A549 (cell line): ENCODE data around the gene XAGE2.

Source experiments
- CHD2 ChIP-seq: fragments of 150-350 bp; IDR thresholded peaks from 2 replicates; pipeline ENCODE4 v1.6.1; 2014; ENCODE audit warnings: low read length; ENCODE audit not compliant: partially characterized antibody
- EHMT2 ChIP-seq: fragments of 200-600 bp; sonication (generic); IDR thresholded peaks from 2 replicates; pipeline ENCODE4 v1.6.1; 2016; ENCODE audit warnings: antibody characterized with exemption, low read depth, mild to moderate bottlenecking, moderate library complexity
- EP300 ChIP-seq, 2 experiments: fragments of >200 bp; sonication (Bioruptor Twin); formaldehyde crosslinking; IDR thresholded peaks; 2 replicates in 1 of 2; 3 replicates in 1 of 2; pipeline ENCODE4 v1.6.1; 2016 to 2017
- RAD21 ChIP-seq, 2 experiments: fragments of >200 bp in 1 of 2; sonication (Bioruptor Twin) in 1 of 2; formaldehyde crosslinking in 1 of 2; IDR thresholded peaks in 1 of 2; conservative IDR thresholded peaks in 1 of 2; 2 replicates in 1 of 2; 3 replicates in 1 of 2; pipeline ENCODE4 v1.6.1; 2012 to 2018; ENCODE audit warnings: inconsistent platforms in 1 of 2
- SMC3 ChIP-seq: fragments of >200 bp; sonication (Bioruptor Twin); formaldehyde crosslinking; IDR thresholded peaks from 3 replicates; pipeline ENCODE4 v1.6.1; 2018; ENCODE audit warnings: inconsistent platforms
- USF2 ChIP-seq: fragments of 450-650 bp; IDR thresholded peaks from 2 replicates; pipeline ENCODE4 v1.6.1; 2014; ENCODE audit warnings: antibody characterized with exemption
- TF ChIP-seq, protein P1 (sequence below): fragments of >200 bp; sonication (Bioruptor Twin); formaldehyde crosslinking; IDR thresholded peaks from 3 replicates; pipeline ENCODE4 v1.5.1; 2016

GRCh38 chrX:52368368-52369055 is at the start of gene XAGE2:
- TF ChIP-seq, protein P1, sequence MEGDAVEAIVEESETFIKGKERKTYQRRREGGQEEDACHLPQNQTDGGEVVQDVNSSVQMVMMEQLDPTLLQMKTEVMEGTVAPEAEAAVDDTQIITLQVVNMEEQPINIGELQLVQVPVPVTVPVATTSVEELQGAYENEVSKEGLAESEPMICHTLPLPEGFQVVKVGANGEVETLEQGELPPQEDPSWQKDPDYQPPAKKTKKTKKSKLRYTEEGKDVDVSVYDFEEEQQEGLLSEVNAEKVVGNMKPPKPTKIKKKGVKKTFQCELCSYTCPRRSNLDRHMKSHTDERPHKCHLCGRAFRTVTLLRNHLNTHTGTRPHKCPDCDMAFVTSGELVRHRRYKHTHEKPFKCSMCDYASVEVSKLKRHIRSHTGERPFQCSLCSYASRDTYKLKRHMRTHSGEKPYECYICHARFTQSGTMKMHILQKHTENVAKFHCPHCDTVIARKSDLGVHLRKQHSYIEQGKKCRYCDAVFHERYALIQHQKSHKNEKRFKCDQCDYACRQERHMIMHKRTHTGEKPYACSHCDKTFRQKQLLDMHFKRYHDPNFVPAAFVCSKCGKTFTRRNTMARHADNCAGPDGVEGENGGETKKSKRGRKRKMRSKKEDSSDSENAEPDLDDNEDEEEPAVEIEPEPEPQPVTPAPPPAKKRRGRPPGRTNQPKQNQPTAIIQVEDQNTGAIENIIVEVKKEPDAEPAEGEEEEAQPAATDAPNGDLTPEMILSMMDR = no peak
- TF ChIP-seq USF2 (no peak), EHMT2 (no peak), CHD2 (no peak), RAD21 (conservative IDR thresholded peaks at IDR 0.05 in 1 of 2, IDR thresholded peaks at IDR 0.05 in 1 of 2) (no peak), EP300 (IDR thresholded peaks at IDR 0.05) (no peak), SMC3 (no peak)
